HCT116 (cell line): Measurements from ENCODE around the gene SCUBE2. TPM values are rescaled to one million over a fixed set of nuclear protein-coding genes. Genes with fewer than 3 reads are reported as not detected.

Experiments used
- ATAC-seq: fragments of 200-7000 bp; cut with Tn5 transposase; 2 replicates; pipeline ENCODE4 v1.9.1; 2020; ENCODE audit warnings: mild to moderate bottlenecking, moderate library complexity
- BruUV-seq: library from RNA; stranded (reverse); fragments of 400-500 nt; replicated peaks from 2 replicates; lab custom pipeline; 2021; lab: Mats Ljungman, UMichigan
- CTCF ChIA-PET: fragments of 300-600 bp; sonication (Branson Sonifier 250); formaldehyde crosslinking; loops from one replicate; lab custom pipeline; 2021; ENCODE audit warnings: antibody characterized with exemption; lab: Charles Lee
- POLR2A ChIA-PET: fragments of 300-600, 350-600 bp; sonication (Branson Sonifier 250); formaldehyde crosslinking; loops from one replicate; lab custom pipeline; 2021; ENCODE audit warnings: antibody characterized with exemption; lab: Charles Lee
- RAD21 ChIA-PET, 2 experiments: fragments of 300-600 bp; sonication (Branson Sonifier 250); formaldehyde crosslinking; loops; one replicate each; lab custom pipeline; 2023; ENCODE audit warnings: low total read pairs in 2 of 2; ENCODE audit not compliant: uncharacterized antibody in 2 of 2, unreplicated experiment in 2 of 2, low non-redundant PET in 1 of 2; lab: Charles Lee
- DNase-seq: peaks from one replicate; pipeline ENCODE4 v3.0.0-alpha.2; 2010; ENCODE audit warnings: low read depth, low spot score
- H2AFZ ChIP-seq: fragments of 200-600 bp; shearing (Covaris generic), sonication (generic); 2 replicates; pipeline ENCODE4 v1.6.1; 2017; ENCODE audit warnings: low read depth, mixed run types, mixed read lengths, antibody characterized with exemption, low read length; ENCODE audit not compliant: poor library complexity, severe bottlenecking
- H3K27ac ChIP-seq: 2 replicates; pipeline ENCODE4 v1.5.1; 2012; ENCODE audit warnings: low read depth, low read length
- H3K27me3 ChIP-seq: fragments of 200-600 bp; sonication (generic); 2 replicates; pipeline ENCODE4 v1.6.1; 2016; ENCODE audit warnings: mixed run types, low read length, mixed read lengths; ENCODE audit not compliant: insufficient read depth
- H3K36me3 ChIP-seq, 2 experiments: fragments of 200-500 bp in 1 of 2; fragments of 200-600 bp in 1 of 2; sonication (Bioruptor generic) in 1 of 2; sonication (generic) in 1 of 2; 2 replicates each; pipeline versions ENCODE4 v1.5.1 to v1.6.1; 2014 to 2016; ENCODE audit warnings: low read length in 2 of 2, inconsistent platforms in 1 of 2, mixed read lengths in 1 of 2, mixed run types in 1 of 2; ENCODE audit not compliant: insufficient read depth in 2 of 2, control insufficient read depth in 1 of 2
- H3K4me1 ChIP-seq, 2 experiments: fragments of 200-600 bp in 1 of 2; sonication (generic) in 1 of 2; 2 replicates each; pipeline versions ENCODE4 v1.5.1 to v1.6.1; 2012 to 2017; ENCODE audit warnings: low read length in 2 of 2, inconsistent platforms in 1 of 2, mild to moderate bottlenecking in 1 of 2, mixed read lengths in 1 of 2, mixed run types in 1 of 2, moderate library complexity in 1 of 2; ENCODE audit not compliant: insufficient read depth in 2 of 2, control insufficient read depth in 1 of 2
- H3K4me2 ChIP-seq: fragments of 200-600 bp; sonication (generic); 2 replicates; pipeline ENCODE4 v1.6.1; 2017; ENCODE audit warnings: mixed run types, low read length, mixed read lengths
- H3K4me3 ChIP-seq, 2 experiments: fragments of 200-600 bp in 1 of 2; sonication (generic) in 1 of 2; replicated peaks in 1 of 2; 2 replicates each; pipeline ENCODE4 v1.5.1; 2011 to 2016; ENCODE audit warnings: low read length in 2 of 2, control low read depth in 1 of 2, low read depth in 1 of 2, mild to moderate bottlenecking in 1 of 2, mixed read lengths in 1 of 2, mixed run types in 1 of 2
- H3K79me2 ChIP-seq: fragments of 200-600 bp; sonication (generic); 2 replicates; pipeline ENCODE4 v1.6.1; 2017; ENCODE audit warnings: mild to moderate bottlenecking, mixed run types, low read length, moderate library complexity, mixed read lengths; ENCODE audit not compliant: insufficient read depth
- H3K9ac ChIP-seq: fragments of 200-600 bp; sonication (generic); 2 replicates; pipeline ENCODE4 v1.6.1; 2016; ENCODE audit warnings: low read length, mixed read lengths
- H3K9me2 ChIP-seq: fragments of 200-600 bp; sonication (generic), shearing (Covaris generic); 2 replicates; pipeline ENCODE4 v1.6.1; 2017; ENCODE audit warnings: mixed run types, mild to moderate bottlenecking, moderate library complexity; ENCODE audit not compliant: insufficient read depth
- H3K9me3 ChIP-seq, 2 experiments: fragments of 200-500 bp in 1 of 2; fragments of 200-600 bp in 1 of 2; sonication (Bioruptor generic) in 1 of 2; sonication (generic) in 1 of 2; 2 replicates each; pipeline ENCODE4 v1.6.1; 2014 to 2017; ENCODE audit warnings: low read length in 2 of 2, mixed read lengths in 2 of 2, inconsistent platforms in 1 of 2, low read depth in 1 of 2, mild to moderate bottlenecking in 1 of 2, mixed run types in 1 of 2, moderate library complexity in 1 of 2; ENCODE audit not compliant: control insufficient read depth in 1 of 2, insufficient read depth in 1 of 2
- H4K20me1 ChIP-seq: fragments of 200-600 bp; sonication (generic), shearing (Covaris generic); 2 replicates; pipeline ENCODE4 v1.6.1; 2017; ENCODE audit warnings: mixed run types, mild to moderate bottlenecking, moderate library complexity; ENCODE audit not compliant: insufficient read depth
- CEBPB ChIP-seq: IDR thresholded peaks from 2 replicates; pipeline ENCODE4 v1.6.1; 2012; ENCODE audit warnings: low read depth
- CTCF ChIP-seq, 3 experiments: fragments of 200-600 bp in 1 of 3; sonication (generic) in 1 of 3; IDR thresholded peaks in 2 of 3; conservative IDR thresholded peaks in 1 of 3; 2 replicates each; pipeline ENCODE4 v1.5.1; 2012 to 2017; ENCODE audit warnings: low read depth in 2 of 3, low read length in 2 of 3, antibody characterized with exemption in 1 of 3, borderline replicate concordance in 1 of 3, control low read depth in 1 of 3, mild to moderate bottlenecking in 1 of 3, mixed read lengths in 1 of 3, mixed run types in 1 of 3, moderate library complexity in 1 of 3; ENCODE audit not compliant: insufficient read depth in 1 of 3
- EGR1 ChIP-seq: IDR thresholded peaks from 2 replicates; pipeline ENCODE4 v1.6.1; 2012; ENCODE audit warnings: low read depth
- EZH2phosphoT487 ChIP-seq: fragments of 200-600 bp; IDR thresholded peaks from 2 replicates; pipeline ENCODE4 v1.6.1; 2018; ENCODE audit warnings: antibody characterized with exemption, borderline replicate concordance
- FOSL1 ChIP-seq: IDR thresholded peaks from 2 replicates; pipeline ENCODE4 v1.6.1; 2012; ENCODE audit warnings: low read depth
- MAX ChIP-seq: IDR thresholded peaks from 2 replicates; pipeline ENCODE4 v1.6.1; 2012
- POLR2AphosphoS5 ChIP-seq: IDR thresholded peaks from 2 replicates; pipeline ENCODE4 v1.6.1; 2011; ENCODE audit warnings: mild to moderate bottlenecking, low read depth, low read length, moderate library complexity
- REST ChIP-seq: IDR thresholded peaks from 2 replicates; pipeline ENCODE4 v1.6.1; 2012; ENCODE audit warnings: low read depth
- ZBTB33 ChIP-seq: IDR thresholded peaks from 2 replicates; pipeline ENCODE4 v1.6.1; 2011; ENCODE audit warnings: mild to moderate bottlenecking, low read length, moderate library complexity; ENCODE audit not compliant: insufficient replicate concordance; ENCODE audit errors: extremely low read depth
- intact Hi-C: fragments of 100-400 bp; cut with micrococcal nuclease; formaldehyde crosslinking; loops from 2 replicates; pipeline ENCODE4 v1.10.0; 2022
- total RNA-seq: library from RNA; stranded (reverse); gene quantifications from one replicate; pipeline ENCODE4 v1.2.1, GENCODE V29; 2021; ENCODE audit not compliant: unreplicated experiment

Gene SCUBE2
- total RNA-seq, 1 experiment from 2014 or later, result 1.3 TPM

- TF ChIP-seq CTCF (IDR thresholded peaks at IDR 0.05 in 2 of 3, conservative IDR thresholded peaks at IDR 0.05 in 1 of 3; ENCODE audit: borderline replicate concordance in 1 of 3, insufficient read depth in 1 of 3, low read depth in 2 of 3, low read length in 2 of 3) (no peak), FOSL1 (no peak)
Measured at GRCh38 chr11:9138133-9138453, 46.7 kb upstream of the SCUBE2 start (continued).

GRCh38 chr11:9137293-9138132 is 46.1 kb upstream of the SCUBE2 start:
- H3K27me3 ChIP-seq, result no peaks in the 10 kb centered on the region
- H3K9me3 ChIP-seq, result no peaks in the 10 kb centered on the region
- H3K4me2 ChIP-seq, result peak overlapping the region; percentile 13; the same call in 1 of the 2 replicates
- H3K79me2 ChIP-seq, result no peaks in the 10 kb centered on the region
- BruUV-seq, result no TSS peak
- H4K20me1 ChIP-seq, result peaks cover 5% of the 10 kb centered on the region; the same call in 1 of the 2 replicates
- H3K4me1 ChIP-seq, result peaks cover 33 to 35% of the 10 kb centered on the region in 2 experiments
- ChIA-PET CTCF (interaction anchor here (0.6 to 4.1 kb wide), 19 partner anchors 8 to 449 kb away, joined by 3 to 26 read pairs (median 5); partner anchors contain the start of genes AKIP1 and TMEM9B), RAD21 (interaction anchor here (0.7 to 1.8 kb wide), 4 partner anchors 45 to 123 kb away, joined by 3 to 20 read pairs (median 4); no protein-coding TSS in a partner anchor), POLR2A (interaction anchor here (1.0 to 1.3 kb wide), 3 partner anchors 8 to 174 kb away, joined by 3 read pairs; no protein-coding TSS in a partner anchor)
- intact Hi-C loops, result loop anchor here (1.0 to 5.0 kb wide), 3 partner anchors 122 to 223 kb away; partner anchors contain the start of gene TMEM9B
- no peak overlapping the region; the same call in 1 of the 2 replicates for H3K27ac ChIP-seq
- H3K4me3 ChIP-seq, result no peak overlapping the region
- no peaks in the 10 kb centered on the region for H3K9me2 ChIP-seq
- no peak overlapping the region for H3K9ac ChIP-seq
- no peak overlapping the region for H2AFZ ChIP-seq
- ATAC-seq (peak; percentile 90), DNase-seq (peak; percentile 36)
- H3K36me3 ChIP-seq, result peaks cover 5 to 11% of the 10 kb centered on the region in 2 experiments; a peak in 3 of 4 replicates
- TF ChIP-seq EZH2phosphoT487, result no peak
- TF ChIP-seq REST, result no peak
- no peak for TF ChIP-seq POLR2AphosphoS5
- no peak for TF ChIP-seq EGR1
- TF ChIP-seq MAX, result no peak
- TF ChIP-seq CTCF (IDR thresholded peaks at IDR 0.05 in 2 of 3, conservative IDR thresholded peaks at IDR 0.05 in 1 of 3; ENCODE audit: borderline replicate concordance in 1 of 3, insufficient read depth in 1 of 3, low read depth in 2 of 3, low read length in 2 of 3), result peak; percentile 73 to 97 (median 91)
- no peak for TF ChIP-seq ZBTB33
- no peak for TF ChIP-seq CEBPB
